ENCODE results near the gene IFI27L1.

- TF ChIP-seq, protein P1, sequence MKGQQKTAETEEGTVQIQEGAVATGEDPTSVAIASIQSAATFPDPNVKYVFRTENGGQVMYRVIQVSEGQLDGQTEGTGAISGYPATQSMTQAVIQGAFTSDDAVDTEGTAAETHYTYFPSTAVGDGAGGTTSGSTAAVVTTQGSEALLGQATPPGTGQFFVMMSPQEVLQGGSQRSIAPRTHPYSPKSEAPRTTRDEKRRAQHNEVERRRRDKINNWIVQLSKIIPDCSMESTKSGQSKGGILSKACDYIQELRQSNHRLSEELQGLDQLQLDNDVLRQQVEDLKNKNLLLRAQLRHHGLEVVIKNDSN (CRISPR knock-in tag; IDR thresholded peaks at IDR 0.05) = no peak
- no peak for TF ChIP-seq FOXP1 (CRISPR knock-in tag; IDR thresholded peaks at IDR 0.05; ENCODE audit: borderline replicate concordance)
- TF ChIP-seq E2F4 (CRISPR knock-in tag; IDR thresholded peaks at IDR 0.05; ENCODE audit: borderline replicate concordance, low read depth) = no peak
- no peak for TF ChIP-seq ESRRA (CRISPR knock-in tag; IDR thresholded peaks at IDR 0.05; ENCODE audit: borderline replicate concordance)
- no peak for TF ChIP-seq STAT6 (CRISPR knock-in tag; conservative IDR thresholded peaks at IDR 0.05; ENCODE audit: low read depth)
- TF ChIP-seq, protein P2, sequence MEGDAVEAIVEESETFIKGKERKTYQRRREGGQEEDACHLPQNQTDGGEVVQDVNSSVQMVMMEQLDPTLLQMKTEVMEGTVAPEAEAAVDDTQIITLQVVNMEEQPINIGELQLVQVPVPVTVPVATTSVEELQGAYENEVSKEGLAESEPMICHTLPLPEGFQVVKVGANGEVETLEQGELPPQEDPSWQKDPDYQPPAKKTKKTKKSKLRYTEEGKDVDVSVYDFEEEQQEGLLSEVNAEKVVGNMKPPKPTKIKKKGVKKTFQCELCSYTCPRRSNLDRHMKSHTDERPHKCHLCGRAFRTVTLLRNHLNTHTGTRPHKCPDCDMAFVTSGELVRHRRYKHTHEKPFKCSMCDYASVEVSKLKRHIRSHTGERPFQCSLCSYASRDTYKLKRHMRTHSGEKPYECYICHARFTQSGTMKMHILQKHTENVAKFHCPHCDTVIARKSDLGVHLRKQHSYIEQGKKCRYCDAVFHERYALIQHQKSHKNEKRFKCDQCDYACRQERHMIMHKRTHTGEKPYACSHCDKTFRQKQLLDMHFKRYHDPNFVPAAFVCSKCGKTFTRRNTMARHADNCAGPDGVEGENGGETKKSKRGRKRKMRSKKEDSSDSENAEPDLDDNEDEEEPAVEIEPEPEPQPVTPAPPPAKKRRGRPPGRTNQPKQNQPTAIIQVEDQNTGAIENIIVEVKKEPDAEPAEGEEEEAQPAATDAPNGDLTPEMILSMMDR (IDR thresholded peaks at IDR 0.05) = no peak
- TF ChIP-seq JUN (CRISPR knock-in tag; IDR thresholded peaks at IDR 0.05) = no peak
- TF ChIP-seq, protein P3, sequence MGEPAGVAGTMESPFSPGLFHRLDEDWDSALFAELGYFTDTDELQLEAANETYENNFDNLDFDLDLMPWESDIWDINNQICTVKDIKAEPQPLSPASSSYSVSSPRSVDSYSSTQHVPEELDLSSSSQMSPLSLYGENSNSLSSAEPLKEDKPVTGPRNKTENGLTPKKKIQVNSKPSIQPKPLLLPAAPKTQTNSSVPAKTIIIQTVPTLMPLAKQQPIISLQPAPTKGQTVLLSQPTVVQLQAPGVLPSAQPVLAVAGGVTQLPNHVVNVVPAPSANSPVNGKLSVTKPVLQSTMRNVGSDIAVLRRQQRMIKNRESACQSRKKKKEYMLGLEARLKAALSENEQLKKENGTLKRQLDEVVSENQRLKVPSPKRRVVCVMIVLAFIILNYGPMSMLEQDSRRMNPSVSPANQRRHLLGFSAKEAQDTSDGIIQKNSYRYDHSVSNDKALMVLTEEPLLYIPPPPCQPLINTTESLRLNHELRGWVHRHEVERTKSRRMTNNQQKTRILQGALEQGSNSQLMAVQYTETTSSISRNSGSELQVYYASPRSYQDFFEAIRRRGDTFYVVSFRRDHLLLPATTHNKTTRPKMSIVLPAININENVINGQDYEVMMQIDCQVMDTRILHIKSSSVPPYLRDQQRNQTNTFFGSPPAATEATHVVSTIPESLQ (CRISPR knock-in tag; IDR thresholded peaks at IDR 0.05) = no peak
Measured at GRCh38 chr14:94098326-94098992, 17.3 kb downstream of the IFI27L1 start.

All from WTC11 (cell line).